H1 (cell line): ENCODE data around the gene TMEM181. TPM values are rescaled to one million over a fixed set of nuclear protein-coding genes. Genes with fewer than 3 reads are reported as not detected.

Experiments used
- BCL11A ChIP-seq, 2 experiments: IDR thresholded peaks; one replicate each; pipeline ENCODE4 v1.6.1; 2011; ENCODE audit warnings: low read depth in 2 of 2, low read length in 2 of 2, mild to moderate bottlenecking in 2 of 2
- BRCA1 ChIP-seq: IDR thresholded peaks from 2 replicates; pipeline ENCODE4 v1.6.1; 2012; ENCODE audit warnings: low read depth, low read length, improper control_type of control experiment
- CBX5 ChIP-seq: fragments of 300-800, 300-1000 bp; sonication (generic); IDR thresholded peaks from 2 replicates; pipeline ENCODE4 v1.7.1; 2016; ENCODE audit warnings: antibody characterized with exemption, low read length, low read depth
- CHD1 ChIP-seq: IDR thresholded peaks from 2 replicates; pipeline ENCODE4 v1.6.1; 2012; ENCODE audit warnings: low read depth, low read length, improper control_type of control experiment
- CTBP2 ChIP-seq: IDR thresholded peaks from 2 replicates; pipeline ENCODE4 v1.7.0; 2011; ENCODE audit warnings: borderline replicate concordance, mild to moderate bottlenecking, moderate library complexity, mixed read lengths, low read length; ENCODE audit not compliant: insufficient read depth, insufficient read length
- E2F6 ChIP-seq: IDR thresholded peaks from 2 replicates; pipeline ENCODE4 v1.6.1; 2012; ENCODE audit warnings: inconsistent platforms
- EZH2 ChIP-seq: fragments of 200-600 bp; sonication (generic); IDR thresholded peaks from 2 replicates; pipeline ENCODE4 v1.7.1; 2012; ENCODE audit warnings: low read depth, mild to moderate bottlenecking, moderate library complexity, low read length, inconsistent platforms; ENCODE audit not compliant: severe bottlenecking
- FOSL1 ChIP-seq: IDR thresholded peaks from 2 replicates; pipeline ENCODE4 v1.6.1; 2011; ENCODE audit warnings: mild to moderate bottlenecking, low read depth, low read length, moderate library complexity; ENCODE audit not compliant: insufficient read depth
- JUN ChIP-seq: IDR thresholded peaks from 2 replicates; pipeline ENCODE4 v1.6.1; 2011; ENCODE audit warnings: low read depth, mild to moderate bottlenecking, improper control_type of control experiment, low read length
- JUND ChIP-seq: IDR thresholded peaks from 2 replicates; pipeline ENCODE4 v1.6.1; 2011; ENCODE audit warnings: mild to moderate bottlenecking, improper control_type of control experiment, low read length
- KDM4A ChIP-seq: IDR thresholded peaks from one replicate; pipeline ENCODE4 v1.7.1; 2012; ENCODE audit warnings: low read depth, mild to moderate bottlenecking, moderate library complexity, low read length, inconsistent platforms; ENCODE audit not compliant: severe bottlenecking
- MAX ChIP-seq: IDR thresholded peaks from 2 replicates; pipeline ENCODE4 v1.6.1; 2012; ENCODE audit warnings: inconsistent platforms
- PHF8 ChIP-seq: fragments of 200-600 bp; sonication (generic); conservative IDR thresholded peaks from 2 replicates; pipeline ENCODE4 v1.7.1; 2012; ENCODE audit warnings: low read depth, mild to moderate bottlenecking, inconsistent platforms, low read length, moderate library complexity
- RAD21 ChIP-seq, 2 experiments: IDR thresholded peaks in 1 of 2; conservative IDR thresholded peaks in 1 of 2; 2 replicates each; pipeline ENCODE4 v1.6.1; 2011; ENCODE audit warnings: low read depth in 2 of 2, low read length in 2 of 2, improper control_type of control experiment in 1 of 2, inconsistent platforms in 1 of 2, mild to moderate bottlenecking in 1 of 2, moderate library complexity in 1 of 2
- RNF2 ChIP-seq: fragments of 200-900, 300-1000 bp; sonication (generic); IDR thresholded peaks from 2 replicates; pipeline ENCODE4 v1.7.1; 2016; ENCODE audit warnings: borderline replicate concordance, low read depth, mild to moderate bottlenecking, antibody characterized with exemption, low read length; ENCODE audit not compliant: poor library complexity, severe bottlenecking; ENCODE audit errors: missing control alignments
- RXRA ChIP-seq: IDR thresholded peaks from 2 replicates; pipeline ENCODE4 v1.6.1; 2011; ENCODE audit warnings: low read depth, mild to moderate bottlenecking, low read length, moderate library complexity; ENCODE audit not compliant: insufficient read depth
- SP1 ChIP-seq: IDR thresholded peaks from 2 replicates; pipeline ENCODE4 v1.6.1; 2011; ENCODE audit warnings: low read depth, low read length
- SP4 ChIP-seq: IDR thresholded peaks from 2 replicates; pipeline ENCODE4 v1.6.1; 2012; ENCODE audit warnings: low read length, inconsistent platforms
- TCF12 ChIP-seq: IDR thresholded peaks from 2 replicates; pipeline ENCODE4 v1.6.1; 2011; ENCODE audit warnings: low read depth, mild to moderate bottlenecking, low read length
- polyA plus RNA-seq, 7 experiments: library from polyadenylated mRNA; depleted of rRNA in 3 of 7; stranded (reverse) in 5 of 7; unstranded in 2 of 7; fragments of >200 nt in 5 of 7; fragments of 200-250 nt in 2 of 7; gene quantifications; 1 replicate in 5 of 7; 2 replicates in 1 of 7; 4 replicates in 1 of 7; pipeline versions ENCODE4 v1.2.1 to v1.2.3, GENCODE V29; 2011 to 2013; ENCODE audit warnings: missing spikeins in 2 of 7, mixed read lengths in 2 of 7
- total RNA-seq: library from RNA; stranded (reverse); fragmentation: NEBNext Ultra II Directional; extraction: Animal tissue kit (Norgen Biotek cat#: 25700); gene quantifications from 2 replicates; pipeline ENCODE4 v1.2.1, GENCODE V29; 2021
- TF ChIP-seq, protein P1 (sequence below): IDR thresholded peaks from 2 replicates; pipeline ENCODE4 v1.6.1; 2012; ENCODE audit warnings: low read length, inconsistent platforms

The TMEM181 gene
- total and polyA plus RNA-seq, 2 of the 8 experiments (the other 6 are each of a cell fraction or from before 2014, with no cell fraction given), result 8.6 to 19.0 TPM

DNA sequence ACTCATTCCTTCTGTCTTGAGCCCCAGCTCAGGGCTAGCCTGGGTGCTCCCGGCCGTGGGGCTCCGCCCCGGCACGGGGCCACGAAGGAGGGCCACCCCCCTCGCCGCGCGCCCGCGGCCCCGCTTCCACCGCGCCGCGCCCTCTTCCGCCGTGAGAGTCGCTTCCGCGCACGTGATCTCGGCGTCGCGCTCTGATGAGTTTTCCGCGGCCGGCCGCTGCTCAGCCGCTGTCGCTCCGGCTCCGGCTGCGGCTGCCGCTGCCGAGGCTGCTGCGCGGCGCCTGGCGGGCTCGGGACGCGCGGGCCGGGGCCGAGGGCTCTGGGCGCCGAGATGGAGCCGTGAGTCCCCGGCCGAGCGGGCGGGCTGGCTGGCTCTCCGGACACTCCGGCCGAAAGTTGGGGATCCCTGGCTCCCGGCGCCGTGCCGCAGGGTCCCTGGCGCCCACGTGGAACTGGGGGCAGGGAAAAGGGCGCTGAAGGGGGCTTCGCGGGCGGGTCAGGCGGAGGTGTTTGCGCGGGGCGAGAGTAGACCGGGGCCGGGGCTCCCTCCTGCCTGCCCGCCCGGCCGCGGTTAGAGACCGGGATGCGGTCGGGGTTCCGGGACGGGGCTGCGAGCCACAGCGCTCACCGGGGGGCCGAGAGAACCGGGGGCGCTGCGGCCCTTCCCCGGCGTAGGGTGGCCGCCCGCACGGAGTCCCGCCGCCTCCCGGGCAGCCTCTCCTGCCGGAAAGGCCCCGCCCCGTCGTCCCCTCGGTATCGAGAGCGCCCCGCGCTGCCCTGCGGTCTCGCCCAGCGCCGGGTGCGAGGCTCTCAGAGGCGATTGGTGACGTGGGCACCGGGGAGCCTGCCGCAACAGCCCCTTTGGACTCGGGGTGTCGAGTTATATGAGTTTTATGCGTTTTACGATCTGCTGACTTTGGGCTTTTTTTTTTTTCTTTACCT is at the start of gene TMEM181 (continued):
- TF ChIP-seq PHF8 (peak; percentile 88), SP4 (no peak), BCL11A (IDR thresholded peaks at IDR 0.05; ENCODE audit: low read depth in 2 of 2, low read length in 2 of 2) (no peak), RNF2 (no peak), RXRA (no peak), JUN (no peak), SP1 (no peak), RAD21 (IDR thresholded peaks at IDR 0.05 in 1 of 2, conservative IDR thresholded peaks at IDR 0.05 in 1 of 2; ENCODE audit: low read depth in 2 of 2, low read length in 2 of 2) (no peak), E2F6 (peak; percentile 38), MAX (peak; percentile 87), BRCA1 (no peak), CHD1 (no peak), EZH2 (no peak), FOSL1 (no peak), JUND (no peak), KDM4A (peak; percentile 92), CTBP2 (no peak), TCF12 (no peak), CBX5 (no peak)
- TF ChIP-seq, protein P1, sequence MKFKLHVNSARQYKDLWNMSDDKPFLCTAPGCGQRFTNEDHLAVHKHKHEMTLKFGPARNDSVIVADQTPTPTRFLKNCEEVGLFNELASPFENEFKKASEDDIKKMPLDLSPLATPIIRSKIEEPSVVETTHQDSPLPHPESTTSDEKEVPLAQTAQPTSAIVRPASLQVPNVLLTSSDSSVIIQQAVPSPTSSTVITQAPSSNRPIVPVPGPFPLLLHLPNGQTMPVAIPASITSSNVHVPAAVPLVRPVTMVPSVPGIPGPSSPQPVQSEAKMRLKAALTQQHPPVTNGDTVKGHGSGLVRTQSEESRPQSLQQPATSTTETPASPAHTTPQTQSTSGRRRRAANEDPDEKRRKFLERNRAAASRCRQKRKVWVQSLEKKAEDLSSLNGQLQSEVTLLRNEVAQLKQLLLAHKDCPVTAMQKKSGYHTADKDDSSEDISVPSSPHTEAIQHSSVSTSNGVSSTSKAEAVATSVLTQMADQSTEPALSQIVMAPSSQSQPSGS, result no peak
